RWPE1 (cell line): Measurements from ENCODE around the gene HOXC9.

Experiments used
- CTCF ChIA-PET: fragments of 350-600 bp; sonication (Branson Sonifier 250); formaldehyde crosslinking; extraction: SDS; loops from one replicate; lab custom pipeline; 2021; lab: Yijun Ruan, JAX
- POLR2A ChIA-PET: fragments of 400-600 bp; formaldehyde crosslinking; extraction: SDS; loops from one replicate; lab custom pipeline; 2020; ENCODE audit warnings: antibody characterized with exemption; ENCODE audit not compliant: low non-redundant PET; lab: Yijun Ruan, JAX
- DNase-seq: peaks from one replicate; pipeline ENCODE4 v3.0.0; 2012; ENCODE audit warnings: low spot score
- H3K27ac ChIP-seq: fragments of 450-650 bp; 2 replicates; pipeline ENCODE4 v1.5.1; 2017
- CTCF ChIP-seq: fragments of 450-650 bp; conservative IDR thresholded peaks from 2 replicates; pipeline ENCODE4 v1.5.1; 2017; ENCODE audit warnings: low read depth, mild to moderate bottlenecking

Gene HOXC9

DNA sequence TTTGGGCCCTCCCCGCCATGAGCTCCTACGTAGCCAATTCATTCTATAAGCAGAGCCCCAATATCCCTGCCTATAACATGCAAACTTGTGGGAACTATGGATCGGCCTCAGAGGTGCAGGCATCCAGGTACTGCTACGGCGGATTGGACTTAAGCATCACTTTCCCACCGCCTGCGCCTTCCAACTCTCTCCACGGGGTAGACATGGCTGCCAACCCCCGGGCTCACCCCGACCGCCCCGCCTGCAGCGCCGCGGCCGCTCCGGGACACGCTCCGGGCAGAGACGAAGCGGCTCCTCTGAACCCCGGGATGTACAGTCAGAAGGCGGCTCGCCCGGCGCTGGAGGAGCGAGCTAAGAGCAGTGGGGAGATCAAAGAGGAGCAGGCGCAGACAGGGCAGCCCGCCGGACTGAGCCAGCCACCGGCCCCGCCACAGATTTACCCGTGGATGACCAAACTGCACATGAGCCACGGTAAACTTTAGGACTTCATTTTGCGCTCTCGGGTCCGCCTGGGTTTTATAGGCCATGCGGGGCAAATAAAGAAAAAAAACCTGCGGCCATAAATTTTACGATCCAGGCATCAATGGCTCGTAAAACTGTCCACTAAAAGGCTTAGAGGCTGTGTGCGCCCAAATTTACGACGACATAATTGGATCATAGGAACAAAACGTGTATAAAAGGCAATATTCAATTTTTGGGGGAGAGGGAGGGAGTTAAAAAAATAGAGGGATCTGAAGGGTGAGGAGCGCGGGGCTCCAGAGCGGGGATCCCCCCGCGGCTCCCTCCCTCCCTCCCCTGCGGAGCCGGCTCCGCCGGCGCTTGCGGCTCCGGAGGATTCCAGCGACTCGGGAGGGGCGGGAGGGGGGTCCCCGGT lies 33.4 kb downstream of the HOXC9 start:
- no peak for TF ChIP-seq CTCF
- POLR2A ChIA-PET: no interaction called here
- DNase-seq: no peak
- CTCF ChIA-PET: interaction anchor here (0.6 to 2.9 kb wide), 13 partner anchors 9 to 275 kb away, joined by 3 to 28 read pairs (median 5); partner anchors contain the start of genes HOXC10 and HOXC8
- no peak overlapping the region for H3K27ac ChIP-seq

DNA sequence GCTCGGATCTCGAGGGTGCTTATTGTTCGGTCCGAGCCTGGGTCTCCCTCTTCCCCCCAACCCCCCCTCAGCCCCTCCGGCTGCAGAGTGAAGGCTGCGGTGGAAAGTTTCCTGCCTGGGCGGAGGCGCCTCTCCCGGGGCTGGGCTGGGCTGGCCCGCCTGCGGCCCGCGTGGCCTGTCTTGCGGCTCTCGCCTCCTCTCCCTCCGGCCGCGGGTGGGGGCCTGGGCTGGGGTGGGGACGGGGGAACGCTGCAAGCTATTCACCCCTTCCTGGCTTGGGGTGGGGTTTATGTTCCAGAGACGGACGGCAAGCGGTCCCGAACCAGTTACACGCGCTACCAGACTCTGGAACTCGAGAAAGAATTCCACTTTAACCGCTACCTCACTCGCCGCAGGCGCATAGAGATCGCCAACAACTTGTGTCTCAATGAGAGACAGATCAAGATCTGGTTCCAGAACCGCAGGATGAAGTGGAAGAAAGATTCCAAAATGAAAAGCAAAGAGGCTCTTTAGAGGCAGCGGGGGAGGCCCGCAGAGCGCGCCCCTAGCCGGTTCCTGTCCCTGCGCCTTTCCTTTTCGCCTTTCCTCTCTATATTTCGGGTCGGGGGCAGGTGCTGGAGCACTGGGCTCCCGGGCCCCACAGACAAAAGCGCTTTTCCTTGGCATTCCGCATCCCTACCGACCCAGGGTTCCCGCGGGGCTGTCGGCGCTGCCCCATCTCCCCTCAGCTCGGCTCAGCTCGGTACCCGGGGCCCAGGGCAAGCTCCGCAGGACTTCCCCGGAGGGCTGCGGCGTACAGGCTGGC lies 34.2 kb downstream of the HOXC9 start:
- CTCF ChIA-PET: interaction anchor here (1.5 kb wide), 1 partner anchor 13 kb away, joined by 4 read pairs; no protein-coding TSS in a partner anchor
- POLR2A ChIA-PET: no interaction called here
- DNase-seq: no peak
- no peak overlapping the region for H3K27ac ChIP-seq
- no peak for TF ChIP-seq CTCF

- ChIA-PET CTCF (interaction anchor here (0.6 to 1.5 kb wide), 2 partner anchors 13 to 92 kb away, joined by 3 to 4 read pairs; no protein-coding TSS in a partner anchor), POLR2A (no interaction called here)
- DNase-seq: no peak
- H3K27ac ChIP-seq: no peak overlapping the region
- no peak for TF ChIP-seq CTCF
These were observed 34.9 kb downstream of the HOXC9 start for GRCh38 chr12:54034785-54035310.

DNA sequence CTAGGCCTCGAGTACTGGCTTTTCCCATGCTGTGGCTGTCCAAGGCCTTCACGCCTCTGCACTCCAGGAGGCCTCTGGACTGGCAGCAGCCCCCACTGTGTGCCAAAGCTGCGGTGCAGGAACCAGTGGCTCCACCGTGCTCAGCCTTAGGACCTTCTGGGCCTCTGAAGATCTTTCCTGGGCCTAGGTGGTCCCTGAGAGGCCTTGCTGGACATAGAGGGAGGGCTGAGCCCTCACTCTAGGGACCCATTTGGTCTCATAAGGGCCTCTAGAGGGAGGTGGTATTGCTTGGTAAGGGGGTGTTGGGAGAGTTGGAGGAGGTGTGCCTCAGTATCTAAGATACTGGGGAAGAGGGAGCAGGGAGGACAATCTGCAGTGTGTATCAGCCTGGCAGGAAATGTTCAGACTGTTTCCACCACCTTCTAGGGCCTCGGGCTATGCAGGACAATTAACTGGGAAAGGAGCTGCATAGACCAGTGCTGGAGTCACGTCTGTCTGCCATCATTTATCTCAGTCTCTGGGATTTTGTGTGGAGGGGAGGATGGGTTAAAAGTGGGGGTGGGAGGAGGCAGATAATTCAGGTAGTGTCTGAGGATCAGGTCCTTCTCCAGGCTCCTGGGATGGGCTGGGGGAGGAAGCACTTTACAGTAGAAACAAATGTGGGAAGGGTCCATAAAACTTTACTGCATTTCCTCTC lies 35.8 kb downstream of the HOXC9 start:
- ChIA-PET POLR2A (no interaction called here), CTCF (interaction anchor here (0.6 to 1.5 kb wide), 4 partner anchors 14 to 172 kb away, joined by 3 to 4 read pairs (median 3); no protein-coding TSS in a partner anchor)
- H3K27ac ChIP-seq: no peak overlapping the region
- no peak for TF ChIP-seq CTCF
- DNase-seq: no peak

DNA sequence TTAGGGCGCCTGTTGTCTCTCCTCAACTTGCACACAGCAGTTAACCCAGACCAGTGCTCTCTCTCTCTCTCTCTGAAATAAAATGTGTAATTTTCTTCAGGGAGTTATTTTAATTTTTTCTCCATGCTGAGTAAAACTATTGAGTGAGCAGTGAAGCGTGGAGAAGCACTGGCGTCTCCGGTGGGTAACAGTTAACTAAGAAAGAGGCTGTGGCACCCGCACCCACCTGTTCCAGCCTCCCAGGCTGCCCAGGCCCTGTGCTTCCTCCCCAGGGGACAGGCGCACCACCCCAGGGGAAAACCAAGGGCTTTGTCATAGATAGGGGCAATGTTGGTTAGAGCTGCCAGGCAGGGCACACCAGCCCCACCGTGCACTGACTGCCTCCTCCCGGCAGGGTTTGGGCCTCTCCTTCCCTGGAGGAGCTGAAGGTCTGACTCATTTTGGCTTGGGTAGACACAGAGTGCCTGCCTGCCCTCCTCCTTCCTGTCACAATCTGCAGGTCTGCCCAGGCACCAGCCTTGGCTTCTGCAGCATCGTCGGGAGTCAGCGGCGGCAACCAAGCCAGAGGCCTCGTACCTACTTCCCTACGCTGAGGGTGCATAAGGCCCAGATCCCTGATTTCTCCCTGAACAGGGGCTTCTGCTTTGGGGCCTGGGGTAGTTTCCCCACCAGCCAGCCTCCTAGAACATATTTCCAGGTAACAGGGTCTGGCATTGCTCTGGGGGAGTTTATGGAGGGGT lies 36.8 kb downstream of the HOXC9 start:
- ChIA-PET POLR2A (no interaction called here), CTCF (interaction anchor here (0.7 to 1.3 kb wide), 3 partner anchors 23 to 171 kb away, joined by 3 read pairs; no protein-coding TSS in a partner anchor)
- H3K27ac ChIP-seq: no peak overlapping the region
- DNase-seq: no peak
- TF ChIP-seq CTCF: no peak
